ENCODE measurements around the gene SPATA17. TPM values are rescaled to one million over a fixed set of nuclear protein-coding genes. Genes with fewer than 3 reads are reported as not detected.

Gene SPATA17
- total RNA-seq, 1 donor from 2014 or later = not detected

- no peak for DNase-seq (ENCODE audit: low spot score)
Measured at GRCh38 chr1:217910791-217911320, 279.7 kb downstream of the SPATA17 start.

DNA sequence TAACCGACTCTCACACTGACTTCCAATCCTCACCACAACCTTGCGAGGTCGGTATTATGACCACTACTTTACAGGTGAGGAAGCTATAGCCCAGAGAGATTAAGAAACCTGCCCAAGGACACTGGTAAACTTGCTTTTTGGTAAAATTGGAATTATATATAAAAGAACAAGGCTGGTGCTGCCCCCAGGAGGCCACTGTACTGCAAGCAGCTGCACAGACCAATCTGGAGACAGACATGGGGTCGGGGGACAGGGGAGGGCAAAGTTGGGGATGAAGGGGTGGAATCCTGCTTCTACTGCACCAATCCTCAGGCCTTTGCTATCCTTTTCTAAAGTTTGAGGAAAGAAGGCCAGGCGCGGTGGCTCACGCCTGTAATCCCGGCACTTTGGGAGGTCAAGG, 280.8 kb downstream of the SPATA17 start:
- no peak for DNase-seq (ENCODE audit: low spot score)

GRCh38 chr1:217917281-217917887, 286.2 kb downstream of the SPATA17 start:
- DNase-seq (ENCODE audit: low spot score) = no peak

- no peak for DNase-seq (ENCODE audit: low spot score)
Measured at GRCh38 chr1:217919683-217920388, 288.7 kb downstream of the SPATA17 start.

Other genes starting within 250 kb of the SPATA17 start
- 14.5 TPM for gene GPATCH2, start 254 bp upstream of the SPATA17 start, total RNA-seq

All from mesenteric fat pad (tissue), 1 donor.